H9 (cell line): ENCODE data around the gene PLXNA4. TPM values are rescaled to one million over a fixed set of nuclear protein-coding genes. Genes with fewer than 3 reads are reported as not detected.

ENCODE experiments used
- DNase-seq: peaks from one replicate; pipeline ENCODE4 v3.0.0-alpha.2; 2017
- H2AFZ ChIP-seq: one replicate; pipeline ENCODE4 v1.6.1; 2013; ENCODE audit warnings: mild to moderate bottlenecking, low read length, control low read depth, moderate library complexity
- H2AK5ac ChIP-seq: 2 replicates; pipeline ENCODE4 v1.6.1; 2013; ENCODE audit warnings: low read length, control low read depth, mixed read lengths; ENCODE audit not compliant: insufficient read length
- H2BK120ac ChIP-seq: one replicate; pipeline ENCODE4 v1.6.1; 2013; ENCODE audit warnings: low read depth, mild to moderate bottlenecking, low read length, control low read depth, inconsistent platforms; ENCODE audit not compliant: poor library complexity, severe bottlenecking
- H2BK12ac ChIP-seq: 2 replicates; pipeline ENCODE4 v1.6.1; 2013; ENCODE audit warnings: low read length, control low read depth, mixed read lengths, low read depth; ENCODE audit not compliant: insufficient read length
- H2BK15ac ChIP-seq: 2 replicates; pipeline ENCODE4 v1.6.1; 2013; ENCODE audit warnings: low read depth, low read length, control low read depth
- H2BK20ac ChIP-seq: one replicate; pipeline ENCODE4 v1.6.1; 2013; ENCODE audit warnings: low read depth, mild to moderate bottlenecking, low read length, control low read depth, inconsistent platforms; ENCODE audit not compliant: poor library complexity, severe bottlenecking
- H2BK5ac ChIP-seq: 2 replicates; pipeline ENCODE4 v1.6.1; 2013; ENCODE audit warnings: low read length, control low read depth, mixed read lengths; ENCODE audit not compliant: insufficient read length
- H3K14ac ChIP-seq: 2 replicates; pipeline ENCODE4 v1.6.1; 2013; ENCODE audit warnings: low read length, control low read depth; ENCODE audit not compliant: insufficient read depth
- H3K18ac ChIP-seq: 2 replicates; pipeline ENCODE4 v1.6.1; 2013; ENCODE audit warnings: low read depth, mild to moderate bottlenecking, mixed read lengths, low read length, control low read depth; ENCODE audit not compliant: insufficient read length
- H3K23ac ChIP-seq: 2 replicates; pipeline ENCODE4 v1.6.1; 2013; ENCODE audit warnings: low read length, control low read depth, mixed read lengths, low read depth; ENCODE audit not compliant: insufficient read length
- H3K23me2 ChIP-seq: 2 replicates; pipeline ENCODE4 v1.6.1; 2013; ENCODE audit warnings: low read depth, mild to moderate bottlenecking, mixed read lengths, low read length, control low read depth; ENCODE audit not compliant: insufficient read length, poor library complexity, severe bottlenecking
- H3K27ac ChIP-seq: 2 replicates; pipeline ENCODE4 v1.5.1; 2013; ENCODE audit warnings: low read length, control low read depth, mixed read lengths, low read depth; ENCODE audit not compliant: insufficient read length
- H3K27me3 ChIP-seq: 2 replicates; pipeline ENCODE4 v1.6.1; 2013; ENCODE audit warnings: low read length, control low read depth, inconsistent platforms; ENCODE audit not compliant: insufficient read depth
- H3K4ac ChIP-seq: 2 replicates; pipeline ENCODE4 v1.6.1; 2013; ENCODE audit warnings: low read depth, mild to moderate bottlenecking, control low read depth, inconsistent platforms, low read length, moderate library complexity
- H3K4me1 ChIP-seq: 2 replicates; pipeline ENCODE4 v1.6.1; 2013; ENCODE audit warnings: low read length, control low read depth, inconsistent platforms; ENCODE audit not compliant: insufficient read depth
- H3K4me2 ChIP-seq: 2 replicates; pipeline ENCODE4 v1.6.1; 2013; ENCODE audit warnings: low read length, control low read depth, mixed read lengths; ENCODE audit not compliant: insufficient read length, insufficient read depth
- H3K56ac ChIP-seq: 2 replicates; pipeline ENCODE4 v1.6.1; 2013; ENCODE audit warnings: low read depth, mild to moderate bottlenecking, mixed read lengths, low read length, control low read depth; ENCODE audit not compliant: insufficient read length
- H3K79me1 ChIP-seq: 2 replicates; pipeline ENCODE4 v1.6.1; 2013; ENCODE audit warnings: low read depth, mild to moderate bottlenecking, moderate library complexity, low read length, control low read depth, inconsistent platforms; ENCODE audit not compliant: insufficient read depth, poor library complexity, severe bottlenecking
- H3K79me2 ChIP-seq: 2 replicates; pipeline ENCODE4 v1.6.1; 2013; ENCODE audit warnings: low read length, control low read depth, inconsistent platforms; ENCODE audit not compliant: insufficient read depth
- H3K9ac ChIP-seq: 2 replicates; pipeline ENCODE4 v1.6.1; 2013; ENCODE audit warnings: low read length, control low read depth, mixed read lengths; ENCODE audit not compliant: insufficient read length; ENCODE audit errors: extremely low read depth
- H3K9me3 ChIP-seq: one replicate; pipeline ENCODE4 v1.6.1; 2013; ENCODE audit warnings: low read depth, low read length, inconsistent platforms; ENCODE audit not compliant: control insufficient read depth
- H3T11ph ChIP-seq: one replicate; pipeline ENCODE4 v1.6.1; 2013; ENCODE audit warnings: mild to moderate bottlenecking, low read length, control low read depth, inconsistent platforms
- H4K20me1 ChIP-seq: one replicate; pipeline ENCODE4 v1.6.1; 2013; ENCODE audit not compliant: control insufficient read depth, insufficient read length, insufficient read depth
- H4K5ac ChIP-seq: 2 replicates; pipeline ENCODE4 v1.6.1; 2013; ENCODE audit warnings: low read depth, mild to moderate bottlenecking, mixed read lengths, low read length, control low read depth; ENCODE audit not compliant: insufficient read length
- H4K8ac ChIP-seq: replicated peaks from 2 replicates; pipeline ENCODE4 v1.6.1; 2013; ENCODE audit warnings: low read length, control low read depth, mixed read lengths, low read depth; ENCODE audit not compliant: insufficient read length
- H4K91ac ChIP-seq: 2 replicates; pipeline ENCODE4 v1.6.1; 2013; ENCODE audit warnings: low read depth, mild to moderate bottlenecking, moderate library complexity, mixed read lengths, low read length, control low read depth; ENCODE audit not compliant: insufficient read length
- H3K27ac Mint-ChIP-seq, 3 experiments: 2 replicates in 2 of 3; 3 replicates in 1 of 3; pipeline ENCODE4 v1.8.0; 2020 to 2021; ENCODE audit warnings: mixed read lengths in 3 of 3, mild to moderate bottlenecking in 1 of 3, moderate library complexity in 1 of 3
- H3K27me3 Mint-ChIP-seq: 2 replicates; pipeline ENCODE4 v1.8.0; 2021; ENCODE audit warnings: low read depth, mild to moderate bottlenecking, moderate library complexity, mixed read lengths
- H3K36me3 Mint-ChIP-seq, 3 experiments: 2 replicates in 2 of 3; 3 replicates in 1 of 3; pipeline ENCODE4 v1.8.0; 2020 to 2021; ENCODE audit warnings: low read depth in 3 of 3, mixed read lengths in 3 of 3; ENCODE audit not compliant: insufficient read depth in 1 of 3
- H3K4me1 Mint-ChIP-seq, 2 experiments: 2 replicates each; pipeline ENCODE4 v1.8.0; 2020; ENCODE audit warnings: mixed read lengths in 2 of 2
- H3K4me3 Mint-ChIP-seq, 2 experiments: 2 replicates in 1 of 2; 3 replicates in 1 of 2; pipeline ENCODE4 v1.8.0; 2020 to 2021; ENCODE audit warnings: mild to moderate bottlenecking in 2 of 2, mixed read lengths in 2 of 2, moderate library complexity in 1 of 2
- H3K9me3 Mint-ChIP-seq, 2 experiments: 2 replicates in 1 of 2; 3 replicates in 1 of 2; pipeline ENCODE4 v1.8.0; 2020; ENCODE audit warnings: mild to moderate bottlenecking in 2 of 2, mixed read lengths in 2 of 2, moderate library complexity in 1 of 2
- WGBS: extraction: QIAGEN DNeasy Blood & Tissue Kit; methylation state at CpG from one replicate; pipeline ENCODE4 v1.1.7; 2013; ENCODE audit warnings: missing lambda C conversion rate, low lambda C conversion rate, mixed read lengths; ENCODE audit not compliant: insufficient read length; ENCODE audit errors: extremely low coverage; 5-methylcytosine and 5-hydroxymethylcytosine counted together
- total RNA-seq: library from RNA; stranded (reverse); gene quantifications from 2 replicates; pipeline ENCODE4 v1.2.1, GENCODE V29; 2021
- TF ChIP-seq, protein P1 (sequence below): fragments of 200-600 bp; sonication (generic); conservative IDR thresholded peaks from 3 replicates; pipeline ENCODE4 v1.8.0; 2021; ENCODE audit warnings: antibody characterized with exemption, mild to moderate bottlenecking

PLXNA4 gene
- total RNA-seq, 1 experiment from 2014 or later, result 0.35 TPM

- H3K27ac ChIP-seq, result no peak overlapping the region
- H2AK5ac ChIP-seq, result no peak overlapping the region
- peaks cover 0 to 2% (median 0%) of the 10 kb centered on the region in 3 experiments; a peak in 1 of 7 replicates for H3K36me3 Mint-ChIP-seq
- no peak overlapping the region for H3T11ph ChIP-seq
- no peak overlapping the region for H4K8ac ChIP-seq
- no peaks in the 10 kb centered on the region for H3K79me2 ChIP-seq
- H3K27me3 ChIP-seq, result no peaks in the 10 kb centered on the region
- H3K4me1 ChIP-seq, result no peaks in the 10 kb centered on the region
- no peak overlapping the region for H3K9ac ChIP-seq
- no peaks in the 10 kb centered on the region for H3K9me3 Mint-ChIP-seq
- no peak overlapping the region for H4K91ac ChIP-seq
- H2BK120ac ChIP-seq, result no peak overlapping the region
- no peaks in the 10 kb centered on the region for H3K79me1 ChIP-seq
- DNase-seq, result no peak
- H2BK12ac ChIP-seq, result no peak overlapping the region
- H2BK15ac ChIP-seq, result no peak overlapping the region
- no peak overlapping the region for H2BK5ac ChIP-seq
- H3K23ac ChIP-seq, result no peak overlapping the region
- no peaks in the 10 kb centered on the region for H3K9me3 ChIP-seq
- WGBS, result no CpG with 5 or more reads among the region's 8 CpGs
- H3K56ac ChIP-seq, result no peak overlapping the region
- H3K4ac ChIP-seq, result no peak overlapping the region
- H2BK20ac ChIP-seq, result no peak overlapping the region
- no peak overlapping the region; a peak in 1 of 7 replicates for H3K27ac Mint-ChIP-seq
- H4K20me1 ChIP-seq, result no peaks in the 10 kb centered on the region
- no peak overlapping the region for H3K14ac ChIP-seq
- no peak overlapping the region for H3K4me2 ChIP-seq
- peaks cover 15% of the 10 kb centered on the region for H3K27me3 Mint-ChIP-seq
- H3K4me1 Mint-ChIP-seq, result peaks cover 0 to 6% of the 10 kb centered on the region in 2 experiments; a peak in 2 of 4 replicates
- no peaks in the 10 kb centered on the region for H3K23me2 ChIP-seq
- H3K18ac ChIP-seq, result no peak overlapping the region
- TF ChIP-seq, protein P1, sequence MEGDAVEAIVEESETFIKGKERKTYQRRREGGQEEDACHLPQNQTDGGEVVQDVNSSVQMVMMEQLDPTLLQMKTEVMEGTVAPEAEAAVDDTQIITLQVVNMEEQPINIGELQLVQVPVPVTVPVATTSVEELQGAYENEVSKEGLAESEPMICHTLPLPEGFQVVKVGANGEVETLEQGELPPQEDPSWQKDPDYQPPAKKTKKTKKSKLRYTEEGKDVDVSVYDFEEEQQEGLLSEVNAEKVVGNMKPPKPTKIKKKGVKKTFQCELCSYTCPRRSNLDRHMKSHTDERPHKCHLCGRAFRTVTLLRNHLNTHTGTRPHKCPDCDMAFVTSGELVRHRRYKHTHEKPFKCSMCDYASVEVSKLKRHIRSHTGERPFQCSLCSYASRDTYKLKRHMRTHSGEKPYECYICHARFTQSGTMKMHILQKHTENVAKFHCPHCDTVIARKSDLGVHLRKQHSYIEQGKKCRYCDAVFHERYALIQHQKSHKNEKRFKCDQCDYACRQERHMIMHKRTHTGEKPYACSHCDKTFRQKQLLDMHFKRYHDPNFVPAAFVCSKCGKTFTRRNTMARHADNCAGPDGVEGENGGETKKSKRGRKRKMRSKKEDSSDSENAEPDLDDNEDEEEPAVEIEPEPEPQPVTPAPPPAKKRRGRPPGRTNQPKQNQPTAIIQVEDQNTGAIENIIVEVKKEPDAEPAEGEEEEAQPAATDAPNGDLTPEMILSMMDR, result no peak
- no peak overlapping the region for H4K5ac ChIP-seq
- no peak overlapping the region; a peak in 1 of 5 replicates for H3K4me3 Mint-ChIP-seq
- H2AFZ ChIP-seq, result no peak overlapping the region
These were observed 84.8 kb downstream of the PLXNA4 start for GRCh38 chr7:132491391-132491945.
